Body of pancreas (tissue), 4 donors: ENCODE data around the gene GNAT3.

Experiments
- CTCF ChIP-seq, 7 experiments: fragments of 450-650 bp in 4 of 7; fragments of 200-600 bp in 3 of 7; sonication (generic) in 3 of 7; IDR thresholded peaks; one replicate each; pipeline ENCODE4 v1.5.1; 2016 to 2019; ENCODE audit warnings: antibody characterized with exemption in 7 of 7
- POLR2A ChIP-seq, 3 donors: fragments of 450-650 bp; IDR thresholded peaks; one replicate each; pipeline ENCODE4 v1.6.1; 2016; ENCODE audit warnings: antibody characterized with exemption in 3 of 3, mild to moderate bottlenecking in 2 of 3

DNA sequence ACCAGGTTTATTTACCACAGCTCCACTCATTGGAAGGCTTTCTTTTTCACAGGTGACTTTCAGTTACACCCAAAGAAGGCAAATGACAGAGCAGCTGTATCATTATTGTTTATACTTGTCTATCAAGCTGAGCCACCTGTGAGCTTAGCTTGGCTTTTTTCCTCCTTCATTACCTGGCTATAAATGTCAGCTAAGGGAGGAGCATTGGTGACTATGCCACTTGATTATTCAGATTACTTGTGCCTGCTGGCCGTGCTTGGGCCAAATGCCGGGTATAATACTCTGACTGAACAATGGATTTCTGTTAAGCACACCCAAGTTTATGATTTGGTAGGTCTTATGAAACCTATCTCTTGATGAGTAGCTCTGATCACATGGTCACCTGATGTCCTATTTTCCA lies 9.9 kb upstream of the GNAT3 start:
- TF ChIP-seq CTCF (IDR thresholded peaks at IDR 0.05) (no peak), POLR2A (IDR thresholded peaks at IDR 0.05) (no peak)
